Suprapubic skin (tissue), 4 donors: ENCODE data around the gene CARD10. TPM values are rescaled to one million over a fixed set of nuclear protein-coding genes. Genes with fewer than 3 reads are reported as not detected.

ENCODE experiments used
- DNase-seq, 2 donors: peaks; one replicate each; pipeline ENCODE4 v3.0.0-alpha.2; 2019; ENCODE audit warnings: low spot score in 2 of 2
- H3K27ac ChIP-seq: fragments of 200-600 bp; sonication (generic); one replicate; pipeline ENCODE4 v1.5.1; 2019
- H3K27me3 ChIP-seq: fragments of 200-600 bp; sonication (generic); one replicate; pipeline ENCODE4 v1.5.1; 2019
- H3K36me3 ChIP-seq: fragments of 200-600 bp; sonication (generic); one replicate; pipeline ENCODE4 v1.5.1; 2019
- H3K4me1 ChIP-seq: fragments of 200-600 bp; sonication (generic); one replicate; pipeline ENCODE4 v1.5.1; 2019
- H3K4me3 ChIP-seq: fragments of 200-600 bp; sonication (generic); one replicate; pipeline ENCODE4 v1.5.1; 2019; ENCODE audit warnings: mild to moderate bottlenecking
- H3K9me3 ChIP-seq: fragments of 200-600 bp; sonication (generic); one replicate; pipeline ENCODE4 v1.5.1; 2019
- EP300 ChIP-seq: sonication (generic); formaldehyde crosslinking; IDR thresholded peaks from one replicate; pipeline ENCODE4 v1.6.1; 2017; ENCODE audit warnings: antibody characterized with exemption
- POLR2A ChIP-seq, 2 donors: fragments of 450-650 bp; IDR thresholded peaks; one replicate each; pipeline ENCODE4 v1.6.1; 2017; ENCODE audit warnings: antibody characterized with exemption in 2 of 2, mild to moderate bottlenecking in 2 of 2, moderate library complexity in 2 of 2
- POLR2AphosphoS5 ChIP-seq, 3 donors: sonication (generic); formaldehyde crosslinking; IDR thresholded peaks; one replicate each; pipeline ENCODE4 v1.6.1; 2017; ENCODE audit warnings: antibody characterized with exemption in 3 of 3
- WGBS: methylation state at CpG from one replicate; pipeline ENCODE4 v1.1.5; 2018; 5-methylcytosine and 5-hydroxymethylcytosine counted together
- total RNA-seq, 4 donors: library from RNA; depleted of rRNA; stranded (reverse); fragments of >200 nt; gene quantifications; one replicate each; pipeline ENCODE4 v1.1.0, GENCODE V29; 2016
- TF ChIP-seq, protein P1 (sequence below), 2 donors: fragments of 200-600 bp in 1 of 2; fragments of 450-650 bp in 1 of 2; sonication (generic) in 1 of 2; IDR thresholded peaks; one replicate each; pipeline ENCODE4 v1.5.1; 2016 to 2019; ENCODE audit warnings: antibody characterized with exemption in 2 of 2, mild to moderate bottlenecking in 1 of 2, moderate library complexity in 1 of 2

Gene CARD10
- total RNA-seq, 4 donors from 2014 or later = 12.2 to 17.3 (median 14.8) TPM

DNA sequence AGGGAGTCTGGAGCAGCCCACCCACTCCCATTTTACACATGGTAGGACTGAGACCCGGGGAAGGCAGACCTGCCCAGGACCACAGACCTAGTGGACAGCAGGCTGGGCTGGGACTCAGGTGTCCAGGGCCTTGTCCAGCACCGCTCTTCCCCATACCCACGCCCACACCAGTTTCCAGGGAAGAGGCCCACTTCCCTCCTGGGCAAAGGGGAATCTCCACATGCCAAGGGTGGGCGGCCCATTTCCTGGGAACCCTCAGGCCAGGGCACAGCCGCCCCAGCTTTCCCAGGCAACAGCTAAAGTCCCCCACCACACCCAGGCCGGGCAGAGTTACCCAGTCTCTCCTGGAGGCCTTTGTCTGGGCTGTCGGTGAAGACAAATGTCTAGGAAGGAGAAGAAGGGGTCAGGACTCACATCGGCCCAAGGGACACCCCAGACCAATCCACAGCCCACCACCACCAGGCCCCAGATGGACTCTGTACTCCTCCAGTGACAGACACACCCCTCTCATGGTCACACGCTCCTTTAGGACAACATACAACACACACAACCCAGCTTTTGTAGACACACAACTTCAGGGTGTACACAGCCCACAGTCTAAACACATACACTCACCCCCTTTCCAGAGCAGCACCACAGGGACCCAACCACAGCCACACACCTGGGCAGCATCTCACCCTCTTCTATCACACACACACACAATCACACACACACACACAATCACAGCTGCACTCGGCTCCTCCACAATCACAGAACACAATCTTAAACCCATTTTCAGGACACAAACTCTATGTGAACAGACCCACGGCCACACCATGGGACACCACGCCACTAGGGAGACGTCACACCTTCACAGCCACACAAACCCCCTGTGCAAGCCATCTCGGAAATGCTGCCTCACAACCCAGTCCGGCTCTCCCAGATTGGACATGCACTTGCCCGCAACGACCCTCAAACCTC, 38.5 kb downstream of the CARD10 start:
- H3K27ac ChIP-seq = no peak overlapping the region
- H3K4me1 ChIP-seq = peaks cover 12% of the 10 kb centered on the region
- no peak overlapping the region for H3K4me3 ChIP-seq
- no peak for DNase-seq
- H3K36me3 ChIP-seq = no peaks in the 10 kb centered on the region
- peaks cover 50% of the 10 kb centered on the region for H3K27me3 ChIP-seq
- no peaks in the 10 kb centered on the region for H3K9me3 ChIP-seq
- TF ChIP-seq, protein P1, sequence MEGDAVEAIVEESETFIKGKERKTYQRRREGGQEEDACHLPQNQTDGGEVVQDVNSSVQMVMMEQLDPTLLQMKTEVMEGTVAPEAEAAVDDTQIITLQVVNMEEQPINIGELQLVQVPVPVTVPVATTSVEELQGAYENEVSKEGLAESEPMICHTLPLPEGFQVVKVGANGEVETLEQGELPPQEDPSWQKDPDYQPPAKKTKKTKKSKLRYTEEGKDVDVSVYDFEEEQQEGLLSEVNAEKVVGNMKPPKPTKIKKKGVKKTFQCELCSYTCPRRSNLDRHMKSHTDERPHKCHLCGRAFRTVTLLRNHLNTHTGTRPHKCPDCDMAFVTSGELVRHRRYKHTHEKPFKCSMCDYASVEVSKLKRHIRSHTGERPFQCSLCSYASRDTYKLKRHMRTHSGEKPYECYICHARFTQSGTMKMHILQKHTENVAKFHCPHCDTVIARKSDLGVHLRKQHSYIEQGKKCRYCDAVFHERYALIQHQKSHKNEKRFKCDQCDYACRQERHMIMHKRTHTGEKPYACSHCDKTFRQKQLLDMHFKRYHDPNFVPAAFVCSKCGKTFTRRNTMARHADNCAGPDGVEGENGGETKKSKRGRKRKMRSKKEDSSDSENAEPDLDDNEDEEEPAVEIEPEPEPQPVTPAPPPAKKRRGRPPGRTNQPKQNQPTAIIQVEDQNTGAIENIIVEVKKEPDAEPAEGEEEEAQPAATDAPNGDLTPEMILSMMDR (IDR thresholded peaks at IDR 0.05) = no peak
- TF ChIP-seq POLR2AphosphoS5 (IDR thresholded peaks at IDR 0.05) (no peak), EP300 (no peak), POLR2A (IDR thresholded peaks at IDR 0.05) (no peak)
- 75% methylated on average over 9 of the region's 17 CpGs for WGBS

DNA sequence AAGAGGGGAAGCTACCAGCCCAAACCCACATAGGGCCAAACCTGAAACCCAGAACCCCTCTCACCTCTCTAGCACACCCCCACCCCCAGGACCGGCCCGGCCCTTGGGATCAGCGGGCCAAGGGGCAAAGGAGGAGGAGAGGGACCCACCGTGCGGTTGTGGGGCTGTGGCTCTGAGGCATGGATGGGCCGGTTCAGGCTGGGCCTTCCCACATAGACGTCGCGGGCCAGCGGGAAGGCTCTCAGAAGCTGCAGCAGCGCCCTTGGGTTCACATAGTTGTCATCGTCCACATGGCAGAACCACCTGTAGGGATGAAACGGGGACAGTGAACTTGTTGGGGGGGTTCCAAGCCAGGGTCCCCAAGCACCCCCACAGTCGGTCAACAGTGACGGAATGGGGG, 40.0 kb downstream of the CARD10 start:
- Histone ChIP-seq H3K4me1 (peaks cover 10% of the 10 kb centered on the region), H3K9me3 (no peaks in the 10 kb centered on the region), H3K27me3 (peaks cover 45% of the 10 kb centered on the region), H3K4me3 (no peak overlapping the region), H3K27ac (no peak overlapping the region), H3K36me3 (peaks cover under 1% of the 10 kb centered on the region)
- no peak for DNase-seq
- 85% methylated on average over 11 of the region's 15 CpGs for WGBS
- TF ChIP-seq POLR2A (IDR thresholded peaks at IDR 0.05) = no peak
- TF ChIP-seq, protein P1 (IDR thresholded peaks at IDR 0.05) = no peak
- no peak for TF ChIP-seq EP300
- no peak for TF ChIP-seq POLR2AphosphoS5 (IDR thresholded peaks at IDR 0.05)

GRCh38 chr22:37476389-37477329, 42.6 kb downstream of the CARD10 start:
- WGBS = 54% methylated on average over 13 of the region's 14 CpGs
- TF ChIP-seq POLR2AphosphoS5 (IDR thresholded peaks at IDR 0.05) (no peak), POLR2A (IDR thresholded peaks at IDR 0.05) (no peak), EP300 (no peak)
- TF ChIP-seq, protein P1 (IDR thresholded peaks at IDR 0.05) = no peak
- H3K36me3 ChIP-seq = peaks cover 2% of the 10 kb centered on the region
- no peak for DNase-seq
- H3K27me3 ChIP-seq = peaks cover 67% of the 10 kb centered on the region
- H3K4me3 ChIP-seq = no peak overlapping the region
- H3K27ac ChIP-seq = no peak overlapping the region
- no peaks in the 10 kb centered on the region for H3K4me1 ChIP-seq
- no peaks in the 10 kb centered on the region for H3K9me3 ChIP-seq

DNA sequence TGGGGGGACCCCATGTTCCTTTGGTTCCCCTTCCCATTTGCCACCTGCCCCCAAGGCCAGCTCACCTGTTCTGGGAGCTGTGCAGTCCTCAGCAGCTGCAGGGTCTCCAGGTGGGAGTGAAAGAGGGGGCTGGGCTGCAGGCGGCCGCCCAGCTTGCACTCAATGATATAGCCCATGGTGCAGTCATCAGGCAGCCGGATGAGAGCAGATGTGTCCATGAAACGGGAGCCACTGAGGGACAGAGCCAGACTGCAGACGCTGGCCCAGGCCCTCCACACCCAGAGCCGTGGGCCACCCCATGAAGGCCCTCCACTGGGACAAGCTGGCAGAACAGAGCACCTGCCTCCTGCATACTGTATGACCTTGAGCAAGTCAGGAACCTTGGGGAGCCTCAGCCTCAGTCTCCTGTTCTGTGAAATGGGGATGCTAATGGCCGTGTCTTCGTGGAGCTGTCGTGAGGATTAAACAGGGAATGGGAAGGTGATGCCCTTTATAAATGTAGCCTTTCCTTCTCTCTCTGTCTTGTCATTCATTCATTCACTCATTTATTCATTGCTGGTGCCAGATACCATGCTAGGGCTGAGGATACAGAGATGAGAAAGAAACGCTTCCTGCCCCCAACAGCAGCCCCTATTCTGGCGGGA, 44.6 kb downstream of the CARD10 start:
- H3K4me1 ChIP-seq = no peaks in the 10 kb centered on the region
- H3K27me3 ChIP-seq = peaks cover 65% of the 10 kb centered on the region
- H3K9me3 ChIP-seq = no peaks in the 10 kb centered on the region
- peaks cover 2% of the 10 kb centered on the region for H3K36me3 ChIP-seq
- TF ChIP-seq POLR2AphosphoS5 (IDR thresholded peaks at IDR 0.05) = no peak
- TF ChIP-seq, protein P1 (IDR thresholded peaks at IDR 0.05) = no peak
- no peak for TF ChIP-seq POLR2A (IDR thresholded peaks at IDR 0.05)
- no peak for TF ChIP-seq EP300
- 72% methylated on average over 7 of the region's 11 CpGs for WGBS
- H3K4me3 ChIP-seq = no peak overlapping the region
- DNase-seq = no peak
- H3K27ac ChIP-seq = no peak overlapping the region
